DND-41 (cell line): Measurements from ENCODE around the gene RNF43.

Source experiments
- CTCF ChIP-seq: IDR thresholded peaks from 2 replicates; pipeline ENCODE4 v1.5.1; 2012; ENCODE audit warnings: borderline replicate concordance, low read length, moderate library complexity, mild to moderate bottlenecking; ENCODE audit not compliant: poor library complexity, severe bottlenecking; ENCODE audit errors: extremely low read depth
- EZH2 ChIP-seq: IDR thresholded peaks from 3 replicates; pipeline ENCODE4 v1.6.1; 2012; ENCODE audit warnings: borderline replicate concordance, low read depth, mild to moderate bottlenecking, moderate library complexity, low read length, inconsistent platforms; ENCODE audit not compliant: severe bottlenecking

GRCh38 chr17:58376472-58377000, 40.8 kb downstream of the RNF43 start:
- TF ChIP-seq CTCF (no peak), EZH2 (no peak)
